Activated CD8-positive, alpha-beta memory T cell treated with anti-CD3 and anti-CD28 coated beads, Interleukin-2, amount 10 ng/mL, durations not matched to agents 7 days and 5 days (primary cell): ENCODE measurements around the gene RAB3C. TPM values are rescaled to one million over a fixed set of nuclear protein-coding genes. Genes with fewer than 3 reads are reported as not detected.
A peak's percentile ranks its signal among the peaks of the same experiment; 100 is the strongest.

Experiments
- ATAC-seq: fragments of 150-1000 bp; cut with Tn5 transposase; one replicate; pipeline ENCODE4 v1.10.0; 2021; ENCODE audit warnings: moderate library complexity
- CTCF ChIA-PET: fragments of 350-600 bp; sonication (Branson Sonifier 250); formaldehyde crosslinking; loops from one replicate; lab custom pipeline; 2021; ENCODE audit warnings: antibody characterized with exemption; lab: Charles Lee
- DNase-seq: peaks from one replicate; pipeline ENCODE4 v3.0.0-alpha.2; 2020
- H3K27ac Mint-ChIP-seq: one replicate; pipeline ENCODE4 v1.8.0; 2021; ENCODE audit warnings: mild to moderate bottlenecking, mixed read lengths
- H3K27me3 Mint-ChIP-seq: one replicate; pipeline ENCODE4 v1.8.0; 2021; ENCODE audit warnings: mixed read lengths
- H3K36me3 Mint-ChIP-seq: one replicate; pipeline ENCODE4 v1.8.0; 2021; ENCODE audit warnings: mild to moderate bottlenecking, mixed read lengths
- H3K4me1 Mint-ChIP-seq: one replicate; pipeline ENCODE4 v1.8.0; 2021; ENCODE audit warnings: mixed read lengths
- H3K4me3 Mint-ChIP-seq: one replicate; pipeline ENCODE4 v1.8.0; 2021; ENCODE audit warnings: mild to moderate bottlenecking, moderate library complexity, mixed read lengths
- H3K9me3 Mint-ChIP-seq: one replicate; pipeline ENCODE4 v1.8.0; 2022; ENCODE audit warnings: low read depth, mixed read lengths
- total RNA-seq, 2 experiments: library from RNA; stranded (reverse); gene quantifications; one replicate each; pipeline ENCODE4 v1.2.3, GENCODE V29; 2021

Gene RAB3C
- total RNA-seq, 2 experiments from 2014 or later: not detected

- no peaks in the 10 kb centered on the region for H3K36me3 Mint-ChIP-seq
- peaks cover 2% of the 10 kb centered on the region for H3K27me3 Mint-ChIP-seq
- CTCF ChIA-PET: no interaction called here
- H3K9me3 Mint-ChIP-seq: no peaks in the 10 kb centered on the region
- DNase-seq (no peak), ATAC-seq (no peak)
- no peak overlapping the region for H3K27ac Mint-ChIP-seq
- no peak overlapping the region for H3K4me3 Mint-ChIP-seq
- no peaks in the 10 kb centered on the region for H3K4me1 Mint-ChIP-seq
Observed at GRCh38 chr5:58737671-58738070, 154.8 kb downstream of the RAB3C start.

- H3K4me1 Mint-ChIP-seq: no peaks in the 10 kb centered on the region
- H3K27me3 Mint-ChIP-seq: peaks cover 2% of the 10 kb centered on the region
- no peaks in the 10 kb centered on the region for H3K36me3 Mint-ChIP-seq
- CTCF ChIA-PET: no interaction called here
- no peak overlapping the region for H3K4me3 Mint-ChIP-seq
- DNase-seq (no peak), ATAC-seq (no peak)
- H3K27ac Mint-ChIP-seq: no peak overlapping the region
- no peaks in the 10 kb centered on the region for H3K9me3 Mint-ChIP-seq
Observed at GRCh38 chr5:58738336-58738735, 155.5 kb downstream of the RAB3C start.

GRCh38 chr5:58739051-58739450 lies 156.2 kb downstream of the RAB3C start:
- Mint-ChIP-seq H3K27me3 (peaks cover 2% of the 10 kb centered on the region), H3K27ac (no peak overlapping the region)

GRCh38 chr5:58740956-58741355 lies 158.1 kb downstream of the RAB3C start:
- CTCF ChIA-PET: no interaction called here
- no peak overlapping the region for H3K4me3 Mint-ChIP-seq
- ATAC-seq: no peak

More at GRCh38 chr5:58739051-58739450, 156.2 kb downstream of the RAB3C start:
- no peaks in the 10 kb centered on the region for H3K36me3 Mint-ChIP-seq
- no peak overlapping the region for H3K4me3 Mint-ChIP-seq
- ATAC-seq (no peak), DNase-seq (no peak)
- H3K9me3 Mint-ChIP-seq: no peaks in the 10 kb centered on the region
- CTCF ChIA-PET: no interaction called here
- no peaks in the 10 kb centered on the region for H3K4me1 Mint-ChIP-seq

GRCh38 chr5:58745350-58745749 lies 162.5 kb downstream of the RAB3C start:
- CTCF ChIA-PET: no interaction called here

More at GRCh38 chr5:58740956-58741355, 158.1 kb downstream of the RAB3C start:
- DNase-seq: no peak
- no peaks in the 10 kb centered on the region for H3K27me3 Mint-ChIP-seq
- H3K4me1 Mint-ChIP-seq: no peaks in the 10 kb centered on the region
- H3K27ac Mint-ChIP-seq: no peak overlapping the region
- H3K36me3 Mint-ChIP-seq: no peaks in the 10 kb centered on the region
- no peaks in the 10 kb centered on the region for H3K9me3 Mint-ChIP-seq

DNA sequence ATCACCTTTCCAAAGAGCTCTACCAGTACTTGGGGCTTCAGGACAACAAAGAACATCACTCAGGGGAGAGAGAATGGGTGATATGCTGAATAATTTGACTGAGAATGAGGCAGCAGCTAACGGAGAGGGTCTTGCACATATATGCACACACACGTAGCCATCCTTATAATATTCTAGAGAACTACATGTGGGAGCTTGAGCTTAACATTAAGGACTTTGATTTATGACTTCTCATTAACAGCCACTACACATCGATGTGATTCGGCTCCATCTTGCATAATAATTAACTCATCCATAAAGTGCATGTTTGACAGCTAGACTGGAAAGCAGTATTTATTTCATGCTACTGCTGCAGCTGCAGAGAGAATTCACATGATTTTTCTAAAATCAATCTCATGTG lies 163.4 kb downstream of the RAB3C start:
- CTCF ChIA-PET: no interaction called here
- no peak for ATAC-seq
- H3K27ac Mint-ChIP-seq: no peak overlapping the region
- no peak overlapping the region for H3K4me3 Mint-ChIP-seq
- peaks cover 6% of the 10 kb centered on the region for H3K27me3 Mint-ChIP-seq
- no peaks in the 10 kb centered on the region for H3K4me1 Mint-ChIP-seq
- no peaks in the 10 kb centered on the region for H3K36me3 Mint-ChIP-seq
- DNase-seq: no peak
- no peaks in the 10 kb centered on the region for H3K9me3 Mint-ChIP-seq

More at GRCh38 chr5:58745350-58745749, 162.5 kb downstream of the RAB3C start:
- ATAC-seq (no peak), DNase-seq (no peak)
- H3K27ac Mint-ChIP-seq: no peak overlapping the region
- no peaks in the 10 kb centered on the region for H3K9me3 Mint-ChIP-seq
- H3K4me3 Mint-ChIP-seq: no peak overlapping the region
- H3K4me1 Mint-ChIP-seq: no peaks in the 10 kb centered on the region
- peaks cover 6% of the 10 kb centered on the region for H3K27me3 Mint-ChIP-seq
- H3K36me3 Mint-ChIP-seq: no peaks in the 10 kb centered on the region

DNA sequence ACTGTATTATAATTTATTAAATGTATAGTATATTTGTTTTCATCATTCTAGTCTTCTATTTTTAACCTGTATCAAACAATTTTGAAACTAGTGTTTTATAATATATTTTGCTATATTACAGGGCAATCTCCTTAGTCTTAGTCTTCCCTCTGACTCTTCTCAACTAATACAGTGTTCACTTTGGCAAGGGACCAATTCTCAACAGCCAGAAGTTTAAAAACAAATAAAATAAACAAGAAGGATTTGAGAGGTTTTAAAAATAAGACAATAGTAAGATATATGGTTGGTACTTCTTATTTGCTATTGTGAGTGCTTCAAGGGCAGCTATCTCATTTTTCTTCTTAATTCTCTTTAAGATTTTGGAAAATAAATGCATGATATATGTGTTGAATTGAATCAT lies 167.2 kb downstream of the RAB3C start:
- Mint-ChIP-seq H3K36me3 (no peaks in the 10 kb centered on the region), H3K27me3 (peaks cover 11% of the 10 kb centered on the region), H3K9me3 (no peaks in the 10 kb centered on the region), H3K27ac (no peak overlapping the region), H3K4me3 (no peak overlapping the region), H3K4me1 (no peaks in the 10 kb centered on the region)
- CTCF ChIA-PET: no interaction called here
- ATAC-seq (no peak), DNase-seq (no peak)

DNA sequence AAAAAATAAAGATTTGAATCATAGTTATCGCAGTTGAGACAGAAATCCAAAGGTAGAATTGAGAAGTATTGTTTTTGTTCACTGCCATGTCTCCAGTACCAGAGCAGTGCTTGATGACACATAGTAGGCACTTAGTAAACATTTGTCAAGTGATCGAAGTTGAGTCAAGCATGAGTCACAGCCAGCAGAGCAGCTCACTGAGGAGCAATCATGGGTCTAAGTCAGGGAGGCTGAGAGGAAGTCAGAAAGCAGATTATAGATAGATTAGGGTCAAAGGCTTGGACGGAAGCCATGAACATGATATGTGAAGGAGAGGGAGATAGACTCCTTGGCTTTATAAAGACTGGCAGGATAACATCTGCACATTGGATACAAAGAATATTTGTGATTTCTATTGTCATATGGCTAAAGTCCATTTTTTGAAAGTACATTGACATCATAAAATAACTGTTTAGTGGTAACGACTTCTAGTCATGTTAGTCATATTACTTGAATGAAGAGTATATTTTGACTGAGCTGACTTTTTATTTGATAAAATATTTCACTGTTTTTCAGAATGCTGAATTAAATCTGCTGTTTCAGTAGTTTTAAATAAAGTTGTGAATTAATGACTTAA lies 168.5 kb downstream of the RAB3C start:
- peaks cover 11% of the 10 kb centered on the region for H3K27me3 Mint-ChIP-seq
- DNase-seq (no peak), ATAC-seq (no peak)
- H3K9me3 Mint-ChIP-seq: no peaks in the 10 kb centered on the region
- H3K36me3 Mint-ChIP-seq: no peaks in the 10 kb centered on the region
- no peak overlapping the region for H3K27ac Mint-ChIP-seq
- H3K4me3 Mint-ChIP-seq: no peak overlapping the region
- no peaks in the 10 kb centered on the region for H3K4me1 Mint-ChIP-seq
- CTCF ChIA-PET: no interaction called here

GRCh38 chr5:58752104-58752503 lies 169.2 kb downstream of the RAB3C start:
- Mint-ChIP-seq H3K4me3 (no peak overlapping the region), H3K36me3 (no peaks in the 10 kb centered on the region), H3K9me3 (no peaks in the 10 kb centered on the region), H3K4me1 (no peaks in the 10 kb centered on the region), H3K27ac (no peak overlapping the region), H3K27me3 (peaks cover 11% of the 10 kb centered on the region)
- ATAC-seq (no peak), DNase-seq (no peak)
- CTCF ChIA-PET: interaction anchor here (0.8 kb wide), 1 partner anchor 134 kb away, joined by 3 read pairs; no protein-coding TSS in a partner anchor

DNA sequence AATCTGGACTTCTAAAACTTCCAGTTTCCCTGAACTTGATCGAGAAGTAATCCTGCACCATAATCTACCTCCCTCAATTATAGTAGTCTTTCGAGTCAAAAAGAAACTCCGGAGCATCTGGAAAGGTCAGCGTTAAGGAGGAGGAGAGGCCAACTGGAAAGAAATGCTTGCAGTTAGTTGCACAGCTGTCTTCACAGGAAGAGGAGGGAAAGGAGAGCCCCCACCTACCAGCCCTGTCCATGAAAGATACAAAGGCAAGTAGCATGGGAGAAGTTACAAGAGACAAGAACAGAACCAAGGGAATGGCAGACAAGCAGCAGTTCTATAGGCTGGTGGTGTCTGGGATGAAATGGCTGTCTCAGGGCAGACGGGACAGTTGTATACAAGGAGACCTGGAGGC lies 170.6 kb downstream of the RAB3C start:
- ATAC-seq (no peak), DNase-seq (no peak)
- Mint-ChIP-seq H3K9me3 (no peaks in the 10 kb centered on the region), H3K4me1 (no peaks in the 10 kb centered on the region), H3K27me3 (peaks cover 11% of the 10 kb centered on the region), H3K36me3 (no peaks in the 10 kb centered on the region), H3K27ac (no peak overlapping the region), H3K4me3 (no peak overlapping the region)
- CTCF ChIA-PET: no interaction called here

GRCh38 chr5:58754250-58754649 lies 171.4 kb downstream of the RAB3C start:
- ATAC-seq: no peak
- H3K27me3 Mint-ChIP-seq: peaks cover 10% of the 10 kb centered on the region

GRCh38 chr5:58755397-58755796 lies 172.5 kb downstream of the RAB3C start:
- no peak for DNase-seq
- H3K4me3 Mint-ChIP-seq: no peak overlapping the region
- no peaks in the 10 kb centered on the region for H3K36me3 Mint-ChIP-seq
- CTCF ChIA-PET: no interaction called here
- H3K9me3 Mint-ChIP-seq: no peaks in the 10 kb centered on the region
- ATAC-seq: no peak
- no peak overlapping the region for H3K27ac Mint-ChIP-seq
- H3K27me3 Mint-ChIP-seq: peaks cover 8% of the 10 kb centered on the region
- H3K4me1 Mint-ChIP-seq: peaks cover 16% of the 10 kb centered on the region

More at GRCh38 chr5:58754250-58754649, 171.4 kb downstream of the RAB3C start:
- H3K36me3 Mint-ChIP-seq: no peaks in the 10 kb centered on the region
- DNase-seq: no peak
- H3K27ac Mint-ChIP-seq: no peak overlapping the region
- CTCF ChIA-PET: no interaction called here
- no peak overlapping the region for H3K4me3 Mint-ChIP-seq
- H3K9me3 Mint-ChIP-seq: no peaks in the 10 kb centered on the region
- peaks cover 5% of the 10 kb centered on the region for H3K4me1 Mint-ChIP-seq

DNA sequence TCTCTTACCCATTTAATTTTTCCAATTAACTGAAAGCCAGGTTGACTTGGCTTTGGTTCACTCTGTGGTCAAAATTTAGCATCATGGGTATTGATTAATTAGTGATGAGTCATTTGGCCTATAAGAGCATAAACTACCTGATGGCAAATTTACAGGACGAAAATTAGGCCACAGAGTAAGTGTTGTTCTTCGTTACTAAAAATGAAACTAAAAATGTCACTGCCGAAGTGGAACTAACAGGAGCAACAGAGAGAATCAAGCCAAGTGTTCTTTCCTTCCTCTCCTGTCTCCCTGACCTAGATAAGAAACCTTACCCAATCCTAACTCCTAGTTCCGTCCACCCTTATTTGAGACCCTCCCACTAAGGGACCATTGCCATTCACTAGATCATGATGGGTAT lies 176.9 kb downstream of the RAB3C start:
- H3K27ac Mint-ChIP-seq: peak overlapping the region; percentile 84

DNA sequence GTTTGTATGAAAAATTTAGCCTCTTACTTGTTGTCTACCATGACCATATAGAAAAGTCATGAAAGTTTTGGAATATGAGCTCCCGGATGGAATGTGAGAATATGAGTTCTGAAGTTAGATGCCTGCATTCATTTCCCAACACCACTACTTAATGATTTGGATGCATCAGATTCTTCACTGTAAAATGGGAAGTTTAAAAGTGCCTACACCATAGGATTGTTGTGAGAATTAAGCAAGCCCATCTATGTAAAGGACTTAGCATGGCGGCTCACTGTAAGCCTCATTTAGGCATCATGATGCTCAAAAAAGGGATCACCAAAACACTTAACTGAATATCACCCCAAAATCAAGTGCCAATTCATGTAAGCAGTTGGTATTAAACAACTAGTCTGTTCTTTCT lies 177.3 kb downstream of the RAB3C start:
- Mint-ChIP-seq H3K4me3 (peak overlapping the region; percentile 76), H3K27me3 (peaks cover 3% of the 10 kb centered on the region), H3K27ac (peak overlapping the region; percentile 84), H3K9me3 (no peaks in the 10 kb centered on the region), H3K36me3 (no peaks in the 10 kb centered on the region), H3K4me1 (peaks cover 20% of the 10 kb centered on the region)
- ATAC-seq (no peak), DNase-seq (no peak)
- CTCF ChIA-PET: no interaction called here

More for the DNA sequence above, 176.9 kb downstream of the RAB3C start:
- DNase-seq: no peak
- Mint-ChIP-seq H3K9me3 (no peaks in the 10 kb centered on the region), H3K4me1 (peaks cover 20% of the 10 kb centered on the region), H3K27me3 (peaks cover 3% of the 10 kb centered on the region), H3K4me3 (peak overlapping the region; percentile 76), H3K36me3 (no peaks in the 10 kb centered on the region)
- peak; percentile 84 for ATAC-seq
- CTCF ChIA-PET: no interaction called here
